ENCODE results near the gene MAPK14.
"Not testable (repeated sequence)": the region's sequence is repeated elsewhere in the genome, so short reads cannot be mapped to it uniquely, and the experiment has no call there.

Gene MAPK14

DNA sequence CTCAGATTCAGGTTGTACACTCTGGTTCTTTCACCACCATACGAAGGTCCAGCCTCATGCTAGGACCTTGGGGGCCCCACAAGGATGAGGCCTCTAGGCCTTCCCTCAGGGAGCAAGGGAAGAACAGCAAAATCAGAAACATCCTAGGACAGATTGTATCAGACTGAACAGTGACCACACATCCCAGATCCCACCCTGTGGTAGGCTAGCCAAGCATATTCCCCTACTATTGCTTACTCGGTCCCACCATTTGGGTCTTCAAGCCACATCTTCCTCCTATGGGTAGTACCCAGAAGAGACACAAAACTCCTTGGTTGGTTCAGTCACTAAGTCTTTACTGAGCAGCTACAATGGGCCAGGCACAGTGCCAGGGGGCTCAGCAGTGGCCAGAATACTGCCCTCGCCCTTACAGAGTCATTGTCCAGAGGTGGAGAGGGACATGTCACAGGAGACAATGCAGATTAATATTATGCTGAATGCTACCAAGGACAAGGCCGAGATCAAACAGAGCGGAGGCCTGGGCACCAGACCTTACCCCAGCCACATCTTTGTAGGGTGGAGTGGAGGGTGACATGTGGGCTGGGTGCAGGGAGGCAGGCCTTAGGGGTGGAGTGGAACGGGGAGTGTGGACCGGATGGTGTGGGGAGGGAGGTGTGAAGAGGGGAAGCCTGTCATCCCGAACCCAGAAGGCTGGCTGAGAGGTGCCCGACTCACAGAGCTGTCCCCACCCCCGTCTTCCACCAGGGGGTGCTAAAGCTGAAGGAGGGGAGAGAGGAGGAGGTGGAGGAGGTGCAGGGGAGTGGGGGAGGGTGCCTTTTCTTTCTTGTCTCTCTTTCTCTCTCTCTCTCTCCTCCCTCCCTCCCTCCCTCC is 95.9 kb downstream of the MAPK14 start:
- Mint-ChIP-seq H3K27me3 (no peaks in the 10 kb centered on the region), H3K4me1 (ENCODE audit: low read depth) (peaks cover 86% of the 10 kb centered on the region), H3K36me3 (ENCODE audit: low read depth) (peaks cover 11% of the 10 kb centered on the region), H3K4me3 (no peak overlapping the region), H3K9me3 (no peaks in the 10 kb centered on the region), H3K27ac (peak overlapping the region; percentile 75)
- peak; percentile 90 for DNase-seq

DNA sequence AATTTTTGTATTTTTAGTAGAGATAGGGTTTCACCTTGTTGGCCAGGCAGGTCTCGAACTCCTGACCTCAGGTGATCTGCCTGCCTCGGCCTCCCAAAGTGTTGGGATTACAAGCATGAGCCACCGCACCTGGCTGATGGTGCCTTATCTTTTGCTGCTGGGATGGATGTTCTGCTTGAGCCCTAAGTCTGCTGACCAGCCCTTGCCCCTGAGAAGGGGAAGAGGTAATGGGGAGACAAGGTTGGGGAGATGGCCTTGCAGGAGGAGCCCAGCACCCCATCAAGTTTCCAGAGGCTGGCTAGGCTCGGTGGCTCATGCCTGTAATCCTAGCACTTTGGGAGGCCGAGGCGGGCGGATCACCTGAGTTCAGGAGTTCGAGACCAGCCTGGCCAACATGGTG is 96.7 kb downstream of the MAPK14 start:
- peak overlapping the region; percentile 63 for H3K27ac Mint-ChIP-seq
- peaks cover 86% of the 10 kb centered on the region for H3K4me1 Mint-ChIP-seq (ENCODE audit: low read depth)
- not testable (repeated sequence) for H3K4me3 Mint-ChIP-seq; H3K27me3 Mint-ChIP-seq; DNase-seq; H3K36me3 Mint-ChIP-seq (ENCODE audit: low read depth); H3K9me3 Mint-ChIP-seq

DNA sequence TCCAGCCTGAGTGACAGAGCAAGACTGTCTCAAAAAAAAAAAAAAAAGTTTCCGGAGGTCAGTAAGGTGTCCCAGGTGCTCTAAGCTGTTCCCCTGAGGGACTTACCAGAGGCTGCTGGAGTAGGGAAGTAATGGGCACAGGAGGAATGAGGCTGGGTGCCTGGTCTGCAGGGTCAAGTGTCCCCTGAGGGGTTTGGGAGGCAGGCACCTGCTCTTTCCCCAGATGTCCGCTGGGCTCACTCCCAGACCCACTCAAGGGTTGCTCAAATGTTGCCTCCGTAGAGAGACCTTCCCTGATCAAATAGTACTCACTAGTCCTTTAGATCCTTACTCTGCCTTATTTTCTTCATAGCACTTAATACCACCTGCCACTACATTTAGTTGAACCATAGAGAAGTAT is 97.3 kb downstream of the MAPK14 start:
- H3K4me1 Mint-ChIP-seq (ENCODE audit: low read depth) = peaks cover 84% of the 10 kb centered on the region
- H3K27me3 Mint-ChIP-seq = no peaks in the 10 kb centered on the region
- no peak overlapping the region for H3K4me3 Mint-ChIP-seq
- H3K36me3 Mint-ChIP-seq (ENCODE audit: low read depth) = peaks cover 3% of the 10 kb centered on the region
- no peaks in the 10 kb centered on the region for H3K9me3 Mint-ChIP-seq
- no peak overlapping the region for H3K27ac Mint-ChIP-seq
- DNase-seq = no peak

DNA sequence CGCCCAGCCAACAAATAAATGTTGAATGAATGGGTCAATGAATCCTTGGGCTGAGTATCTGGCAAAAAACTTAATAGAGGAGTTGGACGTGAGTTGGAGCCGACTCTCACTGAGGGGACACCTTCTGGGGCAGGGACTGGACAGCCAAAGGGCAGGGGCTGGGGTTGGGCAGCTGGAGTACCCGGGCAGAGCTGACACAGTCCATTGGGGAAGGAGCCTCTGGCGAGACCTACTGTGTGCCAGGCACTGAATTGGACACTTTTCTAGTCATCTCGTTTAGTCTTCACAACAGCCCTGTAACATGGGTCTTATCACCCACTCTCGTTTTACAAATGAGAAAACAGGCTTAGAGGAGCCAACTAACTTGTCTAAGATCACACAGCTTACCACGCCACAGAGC is 98.0 kb downstream of the MAPK14 start:
- no peak overlapping the region for H3K4me3 Mint-ChIP-seq
- peaks cover 79% of the 10 kb centered on the region for H3K4me1 Mint-ChIP-seq (ENCODE audit: low read depth)
- no peak for DNase-seq
- no peaks in the 10 kb centered on the region for H3K9me3 Mint-ChIP-seq
- H3K36me3 Mint-ChIP-seq (ENCODE audit: low read depth) = peaks cover 2% of the 10 kb centered on the region
- H3K27me3 Mint-ChIP-seq = no peaks in the 10 kb centered on the region
- no peak overlapping the region for H3K27ac Mint-ChIP-seq

DNA sequence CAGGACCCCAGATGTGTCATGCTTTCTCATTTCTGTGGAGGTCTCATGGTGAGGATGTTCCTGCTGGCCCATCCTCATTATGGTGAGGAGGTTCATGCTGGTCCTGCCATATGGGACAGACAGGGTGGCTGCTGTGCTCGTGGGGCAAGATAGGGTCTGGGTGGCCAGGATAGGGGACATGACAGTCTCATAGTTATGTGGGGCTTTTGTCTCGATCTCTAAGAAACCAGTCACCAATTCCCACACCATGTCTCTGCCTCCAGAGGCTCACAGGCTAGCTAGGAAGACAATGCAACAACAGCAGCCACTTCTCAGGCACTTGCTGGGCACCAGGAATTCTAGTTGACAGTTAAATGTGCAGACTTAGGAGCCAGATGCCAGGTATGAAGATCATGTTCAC is 98.5 kb downstream of the MAPK14 start:
- H3K9me3 Mint-ChIP-seq = no peaks in the 10 kb centered on the region

DNA sequence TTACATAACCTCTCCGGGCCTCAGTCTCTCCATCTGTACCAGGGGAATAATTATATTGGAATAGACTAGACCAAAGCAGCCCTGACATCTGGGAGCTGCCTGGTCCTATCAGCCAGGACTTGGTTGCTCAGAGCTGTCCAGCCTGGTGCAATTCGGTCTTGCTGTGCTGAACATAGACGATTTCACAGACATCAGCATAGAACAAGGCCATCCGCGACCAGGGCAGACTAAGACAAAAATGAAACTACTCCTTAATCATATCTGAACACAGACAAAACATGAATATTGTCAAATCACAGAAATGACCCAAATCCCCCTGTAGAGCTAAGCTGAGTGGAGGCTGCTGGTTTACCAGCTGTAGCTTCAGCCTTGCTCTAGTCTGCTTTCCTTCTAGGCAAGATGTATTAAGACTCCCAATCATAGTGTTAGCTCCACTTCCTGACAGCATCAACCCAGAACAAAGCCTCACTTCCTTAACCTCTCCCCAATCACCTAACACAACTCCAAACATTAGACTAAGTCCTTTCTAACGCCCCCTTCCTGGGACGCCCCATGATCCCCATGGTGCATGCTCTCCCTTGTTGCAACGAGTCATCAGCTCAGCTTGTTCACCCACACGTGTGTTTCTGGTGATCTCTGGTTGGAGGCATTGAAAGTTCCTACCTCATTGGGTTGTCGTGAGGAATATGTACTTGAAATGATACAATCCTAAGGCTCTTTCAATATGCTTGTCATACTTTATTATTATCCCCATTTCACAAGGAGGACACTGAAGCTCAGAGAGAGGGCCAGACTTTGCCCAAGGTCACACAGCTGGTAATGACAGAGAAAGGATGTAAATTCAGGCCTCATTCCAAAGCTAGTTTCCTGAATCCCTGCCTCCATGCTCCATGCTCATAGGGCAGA is 99.2 kb downstream of the MAPK14 start:
- peaks cover 76% of the 10 kb centered on the region for H3K4me1 Mint-ChIP-seq (ENCODE audit: low read depth)
- no peaks in the 10 kb centered on the region for H3K9me3 Mint-ChIP-seq
- DNase-seq = peak; percentile 34
- H3K27me3 Mint-ChIP-seq = no peaks in the 10 kb centered on the region
- peak overlapping the region; percentile 8 for H3K27ac Mint-ChIP-seq
- no peak overlapping the region for H3K4me3 Mint-ChIP-seq
- peaks cover 6% of the 10 kb centered on the region for H3K36me3 Mint-ChIP-seq (ENCODE audit: low read depth)

More for the DNA sequence above, 98.5 kb downstream of the MAPK14 start:
- Mint-ChIP-seq H3K4me3 (no peak overlapping the region), H3K27ac (peak overlapping the region; percentile 7), H3K27me3 (no peaks in the 10 kb centered on the region), H3K4me1 (ENCODE audit: low read depth) (peaks cover 78% of the 10 kb centered on the region), H3K36me3 (ENCODE audit: low read depth) (peaks cover 6% of the 10 kb centered on the region)
- DNase-seq = peak; percentile 22

DNA sequence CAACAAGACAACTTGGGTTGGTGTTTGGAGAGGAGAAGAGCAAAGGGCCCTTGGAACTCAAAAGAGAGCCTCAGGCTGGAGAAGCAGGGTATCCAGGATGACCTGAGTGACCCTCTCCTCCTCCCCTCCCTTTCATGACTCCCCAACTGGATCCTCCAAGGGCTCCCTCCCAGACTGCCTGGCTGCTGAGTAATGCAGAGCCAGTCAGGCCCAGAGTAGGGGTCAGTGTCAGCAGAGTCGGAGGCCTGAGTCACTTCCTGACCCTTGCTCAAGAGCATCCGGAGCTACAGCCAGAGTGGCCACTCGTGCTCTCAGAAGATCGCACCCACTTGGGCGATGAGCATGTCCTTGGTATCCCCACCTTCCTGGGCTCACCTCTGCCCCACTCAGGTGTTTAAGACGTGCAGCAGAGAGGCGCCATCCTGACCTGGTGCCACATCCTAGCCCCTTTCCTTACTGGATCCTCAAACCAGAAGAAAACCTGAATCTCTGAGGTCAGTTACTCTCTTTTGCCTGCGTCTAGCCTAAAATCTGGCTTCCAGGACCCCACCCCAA is 99.9 kb downstream of the MAPK14 start:
- Mint-ChIP-seq H3K27ac (no peak overlapping the region), H3K27me3 (no peaks in the 10 kb centered on the region), H3K4me3 (no peak overlapping the region), H3K36me3 (ENCODE audit: low read depth) (peaks cover 12% of the 10 kb centered on the region), H3K4me1 (ENCODE audit: low read depth) (peaks cover 76% of the 10 kb centered on the region), H3K9me3 (no peaks in the 10 kb centered on the region)
- DNase-seq = peak; percentile 25

DNA sequence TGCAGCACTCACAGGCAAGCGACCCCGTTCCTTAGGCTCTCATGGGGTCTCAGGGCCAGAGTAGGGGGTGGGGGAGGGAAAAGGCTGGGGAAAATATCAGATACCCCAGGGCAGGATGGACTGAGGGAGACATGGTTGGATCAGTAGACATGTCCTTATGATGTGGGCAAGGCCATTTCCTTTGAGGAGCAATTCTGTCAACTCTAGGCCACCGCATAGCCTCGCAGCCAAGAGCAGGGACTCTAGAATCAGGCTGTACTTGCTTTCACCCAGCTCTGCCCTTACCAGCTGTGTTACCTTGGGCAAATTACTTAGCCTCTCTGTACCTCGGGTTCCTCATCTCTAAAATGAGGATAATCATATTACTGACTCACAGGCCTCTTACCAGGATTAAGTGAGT is 100.5 kb downstream of the MAPK14 start:
- Mint-ChIP-seq H3K4me1 (ENCODE audit: low read depth) (peaks cover 76% of the 10 kb centered on the region), H3K27ac (no peak overlapping the region), H3K4me3 (no peak overlapping the region), H3K27me3 (no peaks in the 10 kb centered on the region), H3K36me3 (ENCODE audit: low read depth) (peaks cover 18% of the 10 kb centered on the region), H3K9me3 (no peaks in the 10 kb centered on the region)
- DNase-seq = no peak

DNA sequence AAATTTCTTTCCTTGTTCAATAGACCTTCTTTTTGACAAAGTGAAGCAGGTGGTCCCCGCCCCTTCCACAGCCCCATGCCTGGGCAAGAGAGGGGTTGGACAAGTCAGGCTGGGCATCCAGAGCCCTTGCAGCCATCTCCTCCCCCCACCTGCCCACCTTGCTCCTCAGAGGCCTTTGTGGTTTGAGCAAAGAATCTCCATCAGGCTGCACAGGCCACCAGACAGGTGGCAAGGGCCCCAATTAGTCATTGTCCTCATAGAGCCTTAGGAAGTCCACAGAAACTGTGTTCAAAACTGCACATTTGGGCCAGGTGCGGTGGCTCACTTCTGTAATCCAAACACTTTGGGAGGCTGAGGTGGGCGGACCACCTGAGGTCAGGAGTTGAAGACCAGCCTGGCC is 101.2 kb downstream of the MAPK14 start:
- no peak for DNase-seq
- H3K4me1 Mint-ChIP-seq (ENCODE audit: low read depth) = peaks cover 76% of the 10 kb centered on the region
- H3K27me3 Mint-ChIP-seq = no peaks in the 10 kb centered on the region
- H3K27ac Mint-ChIP-seq = peak overlapping the region; percentile 40
- peaks cover 25% of the 10 kb centered on the region for H3K36me3 Mint-ChIP-seq (ENCODE audit: low read depth)
- H3K4me3 Mint-ChIP-seq = no peak overlapping the region
- H3K9me3 Mint-ChIP-seq = no peaks in the 10 kb centered on the region

DNA sequence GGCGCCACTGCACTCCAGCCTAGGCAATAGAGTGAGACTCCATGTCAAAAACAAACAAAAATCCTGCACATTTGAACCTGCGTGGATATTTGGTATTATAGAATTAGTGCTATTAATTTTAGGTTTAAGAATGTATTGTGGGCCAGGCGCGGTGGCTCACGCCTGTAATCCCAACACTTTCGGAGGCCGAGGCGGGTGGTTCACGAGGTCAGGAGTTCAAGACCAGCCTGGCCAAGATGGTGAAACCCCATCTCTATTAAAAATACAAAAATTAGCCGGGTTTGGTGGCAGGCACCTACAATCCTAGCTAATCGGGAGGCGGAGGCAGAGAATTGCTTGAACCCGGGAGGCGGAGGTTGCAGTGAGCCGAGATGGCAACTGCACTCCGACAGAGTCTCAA is 101.7 kb downstream of the MAPK14 start:
- H3K36me3 Mint-ChIP-seq (ENCODE audit: low read depth) = peaks cover 27% of the 10 kb centered on the region
- H3K9me3 Mint-ChIP-seq, DNase-seq, H3K27me3 Mint-ChIP-seq: not testable (repeated sequence)
- peak overlapping the region; percentile 40 for H3K27ac Mint-ChIP-seq
- peaks cover 73% of the 10 kb centered on the region for H3K4me1 Mint-ChIP-seq (ENCODE audit: low read depth)
- H3K4me3 Mint-ChIP-seq = peak overlapping the region; percentile 84

DNA sequence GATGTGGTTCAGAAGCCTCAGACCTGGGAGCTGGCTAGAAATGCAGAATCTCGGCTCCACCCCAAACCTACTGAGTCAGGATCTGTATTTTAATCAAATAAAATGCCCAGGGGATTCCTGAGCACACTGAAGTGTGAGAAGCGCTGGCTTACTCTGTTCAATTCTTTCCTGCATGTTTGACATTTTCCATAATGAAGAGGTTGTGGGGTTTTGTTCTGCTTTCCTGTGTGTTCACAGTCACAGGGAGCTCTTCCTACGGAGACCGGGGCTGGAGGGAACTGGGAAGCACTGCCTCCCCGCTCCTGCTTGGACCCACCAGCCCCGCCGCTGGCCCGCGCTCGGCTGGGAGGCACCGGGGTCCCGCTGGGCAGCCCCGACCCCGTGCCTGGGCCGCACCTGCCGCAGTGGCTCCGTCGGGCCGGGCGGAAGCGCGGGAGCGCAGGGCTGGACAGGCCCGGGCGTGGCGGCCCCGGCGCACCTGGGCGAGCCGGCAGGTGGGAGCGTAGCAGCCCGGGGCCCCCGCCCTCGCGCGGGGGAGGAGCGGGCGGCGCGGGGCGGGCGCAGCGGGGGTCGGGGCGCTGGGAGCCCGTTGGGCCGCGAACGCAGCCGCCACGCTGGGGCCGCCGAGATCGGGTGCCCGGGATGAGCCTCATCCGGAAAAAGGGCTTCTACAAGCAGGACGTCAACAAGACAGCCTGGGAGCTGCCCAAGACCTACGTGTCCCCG is 102.5 kb downstream of the MAPK14 start, which contains the start of gene MAPK13:
TSS of gene MAPK13 (plus strand) at position 573 of the 726 bp plus-strand sequence. CDS start at position 643, 70 bp downstream.
- no peaks in the 10 kb centered on the region for H3K27me3 Mint-ChIP-seq
- peak; percentile 69 for DNase-seq
- H3K4me1 Mint-ChIP-seq (ENCODE audit: low read depth) = peaks cover 70% of the 10 kb centered on the region
- no peaks in the 10 kb centered on the region for H3K9me3 Mint-ChIP-seq
- H3K36me3 Mint-ChIP-seq (ENCODE audit: low read depth) = peaks cover 34% of the 10 kb centered on the region
- peak within 1 kb of the TSS; percentile 94 for H3K27ac Mint-ChIP-seq
- H3K4me3 Mint-ChIP-seq = peak within 1 kb of the TSS; percentile 85

DNA sequence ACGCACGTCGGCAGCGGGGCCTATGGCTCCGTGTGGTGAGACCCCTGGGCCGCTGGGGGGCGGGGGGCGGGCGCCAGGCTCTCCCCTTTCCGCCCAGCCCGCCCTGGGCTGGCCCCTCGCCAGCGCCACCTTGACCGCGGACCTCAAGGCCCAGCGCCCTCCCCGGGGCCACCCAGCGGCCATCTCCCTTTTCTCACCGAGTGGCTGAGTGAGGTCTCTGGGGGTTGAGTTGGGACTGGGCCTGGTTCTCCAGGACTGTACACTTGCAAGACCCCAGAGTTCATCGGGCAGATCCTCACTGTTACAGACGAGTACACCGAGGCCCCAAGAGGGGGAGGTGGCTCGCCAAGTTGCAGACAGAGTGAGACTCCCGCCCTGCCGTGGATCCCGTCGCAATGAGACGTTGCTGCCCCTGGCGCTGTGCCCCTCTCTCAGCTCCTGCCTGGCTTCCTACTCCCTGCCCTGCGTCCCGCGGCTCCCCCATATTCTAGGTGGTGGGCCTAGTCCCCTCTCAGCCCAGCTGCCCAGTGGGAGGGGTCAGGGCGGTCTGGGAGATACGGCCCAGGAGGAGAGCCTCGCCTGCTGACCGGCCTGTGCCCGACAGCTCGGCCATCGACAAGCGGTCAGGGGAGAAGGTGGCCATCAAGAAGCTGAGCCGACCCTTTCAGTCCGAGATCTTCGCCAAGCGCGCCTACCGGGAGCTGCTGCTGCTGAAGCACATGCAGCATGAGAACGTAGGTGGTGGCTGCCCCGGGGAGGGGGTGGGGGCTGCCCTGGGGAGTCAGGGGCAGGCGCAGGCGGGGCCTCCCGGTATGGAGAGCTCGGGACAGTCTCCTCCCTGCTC is 103.3 kb downstream of the MAPK14 start:
- H3K27me3 Mint-ChIP-seq = no peaks in the 10 kb centered on the region
- peak; percentile 78 for DNase-seq
- H3K4me3 Mint-ChIP-seq = peak overlapping the region; percentile 85
- peaks cover 41% of the 10 kb centered on the region for H3K36me3 Mint-ChIP-seq (ENCODE audit: low read depth)
- no peaks in the 10 kb centered on the region for H3K9me3 Mint-ChIP-seq
- peaks cover 67% of the 10 kb centered on the region for H3K4me1 Mint-ChIP-seq (ENCODE audit: low read depth)
- peak overlapping the region; percentile 94 for H3K27ac Mint-ChIP-seq

DNA sequence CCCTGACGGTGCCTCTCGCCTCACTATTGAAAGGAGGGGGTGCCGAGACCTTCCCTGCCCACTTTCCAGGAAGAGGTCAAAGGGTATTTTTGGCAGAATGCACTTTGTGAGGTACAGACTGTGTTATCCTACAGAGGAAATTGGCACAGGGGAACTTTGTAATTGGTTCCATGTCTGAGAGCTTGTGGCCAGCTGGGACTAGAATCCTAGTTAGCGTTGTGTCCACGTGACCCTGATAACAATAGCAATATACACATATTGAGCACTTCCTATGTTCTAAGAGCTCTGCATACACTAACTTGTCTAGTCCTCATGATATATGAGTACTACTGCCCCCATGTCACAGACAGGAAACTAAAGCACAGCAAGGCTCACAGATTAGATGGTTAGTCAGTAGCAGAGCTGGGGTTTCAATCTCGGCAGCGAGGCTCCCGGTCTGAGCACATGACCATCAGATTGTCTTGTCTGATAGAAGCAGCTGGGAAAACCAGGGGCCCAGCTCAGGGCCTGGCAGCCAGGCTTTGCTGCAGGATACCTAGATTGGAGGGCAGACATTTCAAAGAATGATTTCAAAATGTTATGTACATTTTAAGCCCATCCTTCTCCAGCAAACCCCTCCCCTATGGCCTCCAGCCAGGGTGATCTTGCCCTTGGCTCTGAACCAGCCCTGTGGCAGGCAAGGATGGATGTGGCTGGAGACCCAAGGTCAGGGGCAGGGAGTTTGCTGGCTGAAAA is 104.1 kb downstream of the MAPK14 start:
- peak; percentile 66 for DNase-seq
- H3K27me3 Mint-ChIP-seq = no peaks in the 10 kb centered on the region
- H3K36me3 Mint-ChIP-seq (ENCODE audit: low read depth) = peaks cover 49% of the 10 kb centered on the region
- H3K4me1 Mint-ChIP-seq (ENCODE audit: low read depth) = peaks cover 59% of the 10 kb centered on the region
- peak overlapping the region; percentile 85 for H3K4me3 Mint-ChIP-seq
- peak overlapping the region; percentile 94 for H3K27ac Mint-ChIP-seq
- H3K9me3 Mint-ChIP-seq = no peaks in the 10 kb centered on the region

Data from activated T-cell treated with anti-CD3 and anti-CD28 coated beads, Interleukin-2, amount 50 U/mL, for 24 hours (primary cell).